Vagina (tissue), 2 donors: Measurements from ENCODE around the gene VAT1.

Experiments used
- CTCF ChIP-seq, 3 experiments: fragments of 450-650 bp in 2 of 3; fragments of 200-600 bp in 1 of 3; sonication (generic) in 1 of 3; IDR thresholded peaks; one replicate each; pipeline ENCODE4 v1.5.1; 2017 to 2019; ENCODE audit warnings: antibody characterized with exemption in 3 of 3, mild to moderate bottlenecking in 2 of 3, moderate library complexity in 2 of 3
- POLR2A ChIP-seq, 2 donors: fragments of 450-650 bp; IDR thresholded peaks; one replicate each; pipeline ENCODE4 v1.6.1; 2017; ENCODE audit warnings: antibody characterized with exemption in 2 of 2, mild to moderate bottlenecking in 2 of 2, moderate library complexity in 2 of 2

- TF ChIP-seq CTCF (IDR thresholded peaks at IDR 0.05) (no peak), POLR2A (IDR thresholded peaks at IDR 0.05) (no peak)
Observed at GRCh38 chr17:43015579-43015978, 6.6 kb downstream of the VAT1 start.
